GM12891 (cell line): ENCODE measurements around the gene MPZL1.

ENCODE experiments used
- PAX5 ChIP-seq: IDR thresholded peaks from 2 replicates; pipeline ENCODE4 v1.6.1; 2011; ENCODE audit warnings: low read length, moderate library complexity, mild to moderate bottlenecking; ENCODE audit not compliant: insufficient read depth, severe bottlenecking
- POLR2A ChIP-seq: IDR thresholded peaks from 2 replicates; pipeline ENCODE4 v1.6.1; 2011; ENCODE audit warnings: low read depth, low read length, control low read depth
- POLR2AphosphoS5 ChIP-seq: IDR thresholded peaks from 2 replicates; pipeline ENCODE4 v1.6.1; 2011; ENCODE audit warnings: low read depth, low read length, control low read depth
- POU2F2 ChIP-seq: IDR thresholded peaks from 2 replicates; pipeline ENCODE4 v1.6.1; 2011; ENCODE audit warnings: low read depth, mild to moderate bottlenecking, control low read depth, low read length, moderate library complexity
- SPI1 ChIP-seq: IDR thresholded peaks from 2 replicates; pipeline ENCODE4 v1.6.1; 2011; ENCODE audit warnings: low read depth, low read length, control low read depth
- TAF1 ChIP-seq: IDR thresholded peaks from 2 replicates; pipeline ENCODE4 v1.6.1; 2011; ENCODE audit warnings: low read depth, low read length, control low read depth

GRCh38 chr1:167734227-167734626 is 12.4 kb downstream of the MPZL1 start:
- no peak for TF ChIP-seq TAF1
- TF ChIP-seq PAX5: no peak
- TF ChIP-seq POLR2A: no peak
- TF ChIP-seq POLR2AphosphoS5: no peak
- TF ChIP-seq SPI1: no peak
- no peak for TF ChIP-seq POU2F2
